HCT116 (cell line): Measurements from ENCODE around the gene SPTY2D1. TPM values are rescaled to one million over a fixed set of nuclear protein-coding genes. Genes with fewer than 3 reads are reported as not detected.

Experiments used
- ATAC-seq: fragments of 200-7000 bp; cut with Tn5 transposase; 2 replicates; pipeline ENCODE4 v1.9.1; 2020; ENCODE audit warnings: mild to moderate bottlenecking, moderate library complexity
- BruUV-seq: library from RNA; stranded (reverse); fragments of 400-500 nt; replicated peaks from 2 replicates; lab custom pipeline; 2021; lab: Mats Ljungman, UMichigan
- CTCF ChIA-PET: fragments of 300-600 bp; sonication (Branson Sonifier 250); formaldehyde crosslinking; loops from one replicate; lab custom pipeline; 2021; ENCODE audit warnings: antibody characterized with exemption; lab: Charles Lee
- POLR2A ChIA-PET: fragments of 300-600, 350-600 bp; sonication (Branson Sonifier 250); formaldehyde crosslinking; loops from one replicate; lab custom pipeline; 2021; ENCODE audit warnings: antibody characterized with exemption; lab: Charles Lee
- RAD21 ChIA-PET, 2 experiments: fragments of 300-600 bp; sonication (Branson Sonifier 250); formaldehyde crosslinking; loops; one replicate each; lab custom pipeline; 2023; ENCODE audit warnings: low total read pairs in 2 of 2; ENCODE audit not compliant: uncharacterized antibody in 2 of 2, unreplicated experiment in 2 of 2, low non-redundant PET in 1 of 2; lab: Charles Lee
- DNase-seq: peaks from one replicate; pipeline ENCODE4 v3.0.0-alpha.2; 2010; ENCODE audit warnings: low read depth, low spot score
- H2AFZ ChIP-seq: fragments of 200-600 bp; shearing (Covaris generic), sonication (generic); 2 replicates; pipeline ENCODE4 v1.6.1; 2017; ENCODE audit warnings: low read depth, mixed run types, mixed read lengths, antibody characterized with exemption, low read length; ENCODE audit not compliant: poor library complexity, severe bottlenecking
- H3K27ac ChIP-seq: 2 replicates; pipeline ENCODE4 v1.5.1; 2012; ENCODE audit warnings: low read depth, low read length
- H3K27me3 ChIP-seq: fragments of 200-600 bp; sonication (generic); 2 replicates; pipeline ENCODE4 v1.6.1; 2016; ENCODE audit warnings: mixed run types, low read length, mixed read lengths; ENCODE audit not compliant: insufficient read depth
- H3K36me3 ChIP-seq, 2 experiments: fragments of 200-500 bp in 1 of 2; fragments of 200-600 bp in 1 of 2; sonication (Bioruptor generic) in 1 of 2; sonication (generic) in 1 of 2; 2 replicates each; pipeline versions ENCODE4 v1.5.1 to v1.6.1; 2014 to 2016; ENCODE audit warnings: low read length in 2 of 2, inconsistent platforms in 1 of 2, mixed read lengths in 1 of 2, mixed run types in 1 of 2; ENCODE audit not compliant: insufficient read depth in 2 of 2, control insufficient read depth in 1 of 2
- H3K4me1 ChIP-seq, 2 experiments: fragments of 200-600 bp in 1 of 2; sonication (generic) in 1 of 2; 2 replicates each; pipeline versions ENCODE4 v1.5.1 to v1.6.1; 2012 to 2017; ENCODE audit warnings: low read length in 2 of 2, inconsistent platforms in 1 of 2, mild to moderate bottlenecking in 1 of 2, mixed read lengths in 1 of 2, mixed run types in 1 of 2, moderate library complexity in 1 of 2; ENCODE audit not compliant: insufficient read depth in 2 of 2, control insufficient read depth in 1 of 2
- H3K4me2 ChIP-seq: fragments of 200-600 bp; sonication (generic); 2 replicates; pipeline ENCODE4 v1.6.1; 2017; ENCODE audit warnings: mixed run types, low read length, mixed read lengths
- H3K4me3 ChIP-seq, 2 experiments: fragments of 200-600 bp in 1 of 2; sonication (generic) in 1 of 2; replicated peaks in 1 of 2; 2 replicates each; pipeline ENCODE4 v1.5.1; 2011 to 2016; ENCODE audit warnings: low read length in 2 of 2, control low read depth in 1 of 2, low read depth in 1 of 2, mild to moderate bottlenecking in 1 of 2, mixed read lengths in 1 of 2, mixed run types in 1 of 2
- H3K79me2 ChIP-seq: fragments of 200-600 bp; sonication (generic); 2 replicates; pipeline ENCODE4 v1.6.1; 2017; ENCODE audit warnings: mild to moderate bottlenecking, mixed run types, low read length, moderate library complexity, mixed read lengths; ENCODE audit not compliant: insufficient read depth
- H3K9ac ChIP-seq: fragments of 200-600 bp; sonication (generic); 2 replicates; pipeline ENCODE4 v1.6.1; 2016; ENCODE audit warnings: low read length, mixed read lengths
- H3K9me2 ChIP-seq: fragments of 200-600 bp; sonication (generic), shearing (Covaris generic); 2 replicates; pipeline ENCODE4 v1.6.1; 2017; ENCODE audit warnings: mixed run types, mild to moderate bottlenecking, moderate library complexity; ENCODE audit not compliant: insufficient read depth
- H3K9me3 ChIP-seq, 2 experiments: fragments of 200-500 bp in 1 of 2; fragments of 200-600 bp in 1 of 2; sonication (Bioruptor generic) in 1 of 2; sonication (generic) in 1 of 2; 2 replicates each; pipeline ENCODE4 v1.6.1; 2014 to 2017; ENCODE audit warnings: low read length in 2 of 2, mixed read lengths in 2 of 2, inconsistent platforms in 1 of 2, low read depth in 1 of 2, mild to moderate bottlenecking in 1 of 2, mixed run types in 1 of 2, moderate library complexity in 1 of 2; ENCODE audit not compliant: control insufficient read depth in 1 of 2, insufficient read depth in 1 of 2
- H4K20me1 ChIP-seq: fragments of 200-600 bp; sonication (generic), shearing (Covaris generic); 2 replicates; pipeline ENCODE4 v1.6.1; 2017; ENCODE audit warnings: mixed run types, mild to moderate bottlenecking, moderate library complexity; ENCODE audit not compliant: insufficient read depth
- CBX3 ChIP-seq: IDR thresholded peaks from 2 replicates; pipeline ENCODE4 v1.6.1; 2012; ENCODE audit warnings: low read depth
- CEBPB ChIP-seq: IDR thresholded peaks from 2 replicates; pipeline ENCODE4 v1.6.1; 2012; ENCODE audit warnings: low read depth
- EGR1 ChIP-seq: IDR thresholded peaks from 2 replicates; pipeline ENCODE4 v1.6.1; 2012; ENCODE audit warnings: low read depth
- ELF1 ChIP-seq: IDR thresholded peaks from 2 replicates; pipeline ENCODE4 v1.6.1; 2012; ENCODE audit warnings: low read depth, borderline replicate concordance
- JUND ChIP-seq: IDR thresholded peaks from 2 replicates; pipeline ENCODE4 v1.6.1; 2012
- POLR2A ChIP-seq: IDR thresholded peaks from 2 replicates; pipeline ENCODE4 v1.7.0; 2011; ENCODE audit warnings: borderline replicate concordance; ENCODE audit not compliant: insufficient read depth, insufficient read length; ENCODE audit errors: extremely low read depth
- RAD21 ChIP-seq: IDR thresholded peaks from 2 replicates; pipeline ENCODE4 v1.6.1; 2012; ENCODE audit warnings: low read depth, mild to moderate bottlenecking
- SIN3A ChIP-seq: IDR thresholded peaks from 2 replicates; pipeline ENCODE4 v1.6.1; 2012; ENCODE audit warnings: low read depth
- SRF ChIP-seq: IDR thresholded peaks from 2 replicates; pipeline ENCODE4 v1.6.1; 2012; ENCODE audit warnings: low read depth
- TCF7L2 ChIP-seq: IDR thresholded peaks from 2 replicates; pipeline ENCODE4 v1.7.0; 2011; ENCODE audit warnings: borderline replicate concordance, inconsistent platforms; ENCODE audit not compliant: insufficient read depth, insufficient read length; ENCODE audit errors: extremely low read depth
- YY1 ChIP-seq: IDR thresholded peaks from 2 replicates; pipeline ENCODE4 v1.6.1; 2011; ENCODE audit warnings: low read length, low read depth, moderate library complexity, mild to moderate bottlenecking; ENCODE audit not compliant: insufficient replicate concordance; ENCODE audit errors: extremely low read depth
- ZFX ChIP-seq: fragments of 450-650 bp; IDR thresholded peaks from 2 replicates; pipeline ENCODE4 v1.6.1; 2017
- intact Hi-C: fragments of 100-400 bp; cut with micrococcal nuclease; formaldehyde crosslinking; loops from 2 replicates; pipeline ENCODE4 v1.10.0; 2022
- total RNA-seq: library from RNA; stranded (reverse); gene quantifications from one replicate; pipeline ENCODE4 v1.2.1, GENCODE V29; 2021; ENCODE audit not compliant: unreplicated experiment
- TF ChIP-seq, protein P1 (sequence below): IDR thresholded peaks from 2 replicates; pipeline ENCODE4 v1.6.1; 2012
- TF ChIP-seq, protein P2 (sequence below), 3 experiments: fragments of 200-600 bp in 1 of 3; sonication (generic) in 1 of 3; IDR thresholded peaks in 2 of 3; conservative IDR thresholded peaks in 1 of 3; 2 replicates each; pipeline ENCODE4 v1.5.1; 2012 to 2017; ENCODE audit warnings: low read depth in 2 of 3, low read length in 2 of 3, antibody characterized with exemption in 1 of 3, borderline replicate concordance in 1 of 3, control low read depth in 1 of 3, mild to moderate bottlenecking in 1 of 3, mixed read lengths in 1 of 3, mixed run types in 1 of 3, moderate library complexity in 1 of 3; ENCODE audit not compliant: insufficient read depth in 1 of 3
- TF ChIP-seq, protein P3 (sequence below): IDR thresholded peaks from 2 replicates; pipeline ENCODE4 v1.6.1; 2011; ENCODE audit warnings: mild to moderate bottlenecking, low read length, moderate library complexity; ENCODE audit not compliant: insufficient replicate concordance; ENCODE audit errors: extremely low read depth
- TF ChIP-seq, protein P4 (sequence below): IDR thresholded peaks from 2 replicates; pipeline ENCODE4 v1.6.1; 2012

Gene SPTY2D1
- total RNA-seq, 1 experiment from 2014 or later, result 19.7 TPM

DNA sequence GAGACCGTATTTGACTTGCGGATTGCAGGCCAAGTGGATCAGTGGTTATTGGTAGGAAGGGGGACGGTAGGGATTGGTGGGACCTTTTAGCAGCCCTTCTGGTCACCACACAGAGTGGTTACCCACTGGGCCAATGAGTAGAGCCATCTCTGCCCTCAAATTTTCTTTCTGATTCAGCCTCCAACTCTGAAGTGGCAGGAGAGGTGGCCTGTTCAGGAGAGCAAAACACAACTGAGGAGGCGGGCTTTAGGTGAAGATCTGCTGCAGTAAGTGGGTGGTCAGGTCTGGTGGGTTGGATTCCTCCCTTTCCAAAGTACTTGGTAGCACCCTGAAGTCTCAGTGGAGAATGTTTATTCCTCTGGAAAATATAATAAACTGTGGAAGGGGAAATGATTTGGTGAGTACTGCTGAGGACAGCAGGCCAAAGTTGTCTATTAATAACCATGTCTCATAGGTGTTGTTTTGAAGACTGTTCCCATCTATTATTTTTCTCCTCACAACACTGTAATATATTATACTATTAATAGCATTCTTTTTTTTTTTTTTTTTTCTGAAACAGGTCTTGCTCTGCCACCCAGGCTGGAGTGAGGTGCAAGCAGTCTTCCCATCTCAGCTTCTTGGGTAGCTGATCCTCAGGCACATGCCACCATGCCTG, 33.1 kb downstream of the SPTY2D1 start:
- Histone ChIP-seq H3K27ac (no peak overlapping the region), H3K79me2 (no peaks in the 10 kb centered on the region), H3K9me2 (no peaks in the 10 kb centered on the region), H3K36me3 (peaks cover 0 to 5% of the 10 kb centered on the region in 2 experiments; a peak in 1 of 4 replicates), H4K20me1 (no peaks in the 10 kb centered on the region), H3K9me3 (no peaks in the 10 kb centered on the region), H3K4me1 (no peaks in the 10 kb centered on the region), H3K4me2 (no peak overlapping the region), H3K27me3 (no peaks in the 10 kb centered on the region), H2AFZ (no peak overlapping the region), H3K9ac (no peak overlapping the region), H3K4me3 (no peak overlapping the region)
- CTCF ChIA-PET, result no interaction called here
- no peak for DNase-seq
- TF ChIP-seq, protein P1, sequence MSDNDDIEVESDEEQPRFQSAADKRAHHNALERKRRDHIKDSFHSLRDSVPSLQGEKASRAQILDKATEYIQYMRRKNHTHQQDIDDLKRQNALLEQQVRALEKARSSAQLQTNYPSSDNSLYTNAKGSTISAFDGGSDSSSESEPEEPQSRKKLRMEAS, result no peak
- TF ChIP-seq JUND, result no peak
- TF ChIP-seq, protein P2, sequence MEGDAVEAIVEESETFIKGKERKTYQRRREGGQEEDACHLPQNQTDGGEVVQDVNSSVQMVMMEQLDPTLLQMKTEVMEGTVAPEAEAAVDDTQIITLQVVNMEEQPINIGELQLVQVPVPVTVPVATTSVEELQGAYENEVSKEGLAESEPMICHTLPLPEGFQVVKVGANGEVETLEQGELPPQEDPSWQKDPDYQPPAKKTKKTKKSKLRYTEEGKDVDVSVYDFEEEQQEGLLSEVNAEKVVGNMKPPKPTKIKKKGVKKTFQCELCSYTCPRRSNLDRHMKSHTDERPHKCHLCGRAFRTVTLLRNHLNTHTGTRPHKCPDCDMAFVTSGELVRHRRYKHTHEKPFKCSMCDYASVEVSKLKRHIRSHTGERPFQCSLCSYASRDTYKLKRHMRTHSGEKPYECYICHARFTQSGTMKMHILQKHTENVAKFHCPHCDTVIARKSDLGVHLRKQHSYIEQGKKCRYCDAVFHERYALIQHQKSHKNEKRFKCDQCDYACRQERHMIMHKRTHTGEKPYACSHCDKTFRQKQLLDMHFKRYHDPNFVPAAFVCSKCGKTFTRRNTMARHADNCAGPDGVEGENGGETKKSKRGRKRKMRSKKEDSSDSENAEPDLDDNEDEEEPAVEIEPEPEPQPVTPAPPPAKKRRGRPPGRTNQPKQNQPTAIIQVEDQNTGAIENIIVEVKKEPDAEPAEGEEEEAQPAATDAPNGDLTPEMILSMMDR (IDR thresholded peaks at IDR 0.05 in 2 of 3, conservative IDR thresholded peaks at IDR 0.05 in 1 of 3; ENCODE audit: borderline replicate concordance in 1 of 3, insufficient read depth in 1 of 3, low read depth in 2 of 3, low read length in 2 of 3), result no peak
- TF ChIP-seq POLR2A, result no peak
- TF ChIP-seq YY1, result no peak
- TF ChIP-seq EGR1, result no peak
- no peak for TF ChIP-seq TCF7L2
- TF ChIP-seq RAD21, result no peak
- TF ChIP-seq ZFX, result no peak
- no peak for TF ChIP-seq CEBPB
- no peak for TF ChIP-seq ELF1
- no peak for TF ChIP-seq SRF
- TF ChIP-seq, protein P3, sequence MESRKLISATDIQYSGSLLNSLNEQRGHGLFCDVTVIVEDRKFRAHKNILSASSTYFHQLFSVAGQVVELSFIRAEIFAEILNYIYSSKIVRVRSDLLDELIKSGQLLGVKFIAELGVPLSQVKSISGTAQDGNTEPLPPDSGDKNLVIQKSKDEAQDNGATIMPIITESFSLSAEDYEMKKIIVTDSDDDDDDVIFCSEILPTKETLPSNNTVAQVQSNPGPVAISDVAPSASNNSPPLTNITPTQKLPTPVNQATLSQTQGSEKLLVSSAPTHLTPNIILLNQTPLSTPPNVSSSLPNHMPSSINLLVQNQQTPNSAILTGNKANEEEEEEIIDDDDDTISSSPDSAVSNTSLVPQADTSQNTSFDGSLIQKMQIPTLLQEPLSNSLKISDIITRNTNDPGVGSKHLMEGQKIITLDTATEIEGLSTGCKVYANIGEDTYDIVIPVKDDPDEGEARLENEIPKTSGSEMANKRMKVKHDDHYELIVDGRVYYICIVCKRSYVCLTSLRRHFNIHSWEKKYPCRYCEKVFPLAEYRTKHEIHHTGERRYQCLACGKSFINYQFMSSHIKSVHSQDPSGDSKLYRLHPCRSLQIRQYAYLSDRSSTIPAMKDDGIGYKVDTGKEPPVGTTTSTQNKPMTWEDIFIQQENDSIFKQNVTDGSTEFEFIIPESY, result no peak
- TF ChIP-seq CBX3, result no peak
- no peak for TF ChIP-seq SIN3A
- TF ChIP-seq, protein P4, sequence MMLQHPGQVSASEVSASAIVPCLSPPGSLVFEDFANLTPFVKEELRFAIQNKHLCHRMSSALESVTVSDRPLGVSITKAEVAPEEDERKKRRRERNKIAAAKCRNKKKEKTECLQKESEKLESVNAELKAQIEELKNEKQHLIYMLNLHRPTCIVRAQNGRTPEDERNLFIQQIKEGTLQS, result no peak
- ATAC-seq, result no peak
- RAD21 ChIA-PET, result no interaction called here
- no TSS peak for BruUV-seq
- POLR2A ChIA-PET, result no interaction called here
- intact Hi-C loops, result no loop called here
